ENCODE results near the gene GANC. TPM values are rescaled to one million over a fixed set of nuclear protein-coding genes. Genes with fewer than 3 reads are reported as not detected.

Gene GANC
- total and polyA plus RNA-seq, 2 experiments from 2014 or later, result 7.4 to 12.6 TPM

DNA sequence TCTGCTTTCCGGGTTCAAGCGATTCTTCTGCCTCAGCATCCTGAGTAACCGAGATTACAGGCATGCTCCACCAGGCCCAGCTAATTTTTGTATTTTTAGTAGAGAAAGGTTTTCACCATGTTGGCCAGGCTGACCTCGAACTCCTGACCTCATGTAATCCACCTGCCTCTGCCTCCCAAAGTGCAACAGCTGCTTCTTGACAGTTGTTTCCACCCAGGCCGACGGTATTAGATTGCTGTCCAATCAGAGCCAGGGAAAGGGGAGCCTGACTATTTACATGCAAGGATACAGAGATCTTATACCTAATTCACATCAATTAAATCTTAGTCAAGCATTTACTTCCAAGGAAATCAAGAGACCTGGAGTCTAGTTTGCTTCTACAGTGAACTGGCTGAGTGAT is 82.3 kb downstream of the GANC start:
- no peaks in the 10 kb centered on the region for H3K9me2 ChIP-seq (ENCODE audit: insufficient read depth)
- Mint-ChIP-seq H3K4me1 (peaks cover 11% of the 10 kb centered on the region), H3K9me3 (no peaks in the 10 kb centered on the region), H3K27ac (no peak overlapping the region), H3K36me3 (ENCODE audit: low read depth) (no peaks in the 10 kb centered on the region), H3K4me3 (no peak overlapping the region), H3K27me3 (ENCODE audit: insufficient read depth, low read depth, poor library complexity) (peaks cover 8% of the 10 kb centered on the region)
- H2AFZ ChIP-seq, result no peak overlapping the region
- ATAC-seq (no peak), DNase-seq (ENCODE audit: low spot score) (no peak)
- H3K36me3 ChIP-seq (ENCODE audit: insufficient read depth), result no peaks in the 10 kb centered on the region
- H3K27me3 ChIP-seq (ENCODE audit: insufficient read depth), result no peaks in the 10 kb centered on the region
- H3F3A ChIP-seq (replicated peaks; ENCODE audit: low read depth), result no peaks in the 10 kb centered on the region
- TF ChIP-seq JUNB (IDR thresholded peaks at IDR 0.05; ENCODE audit: unreplicated experiment) (no peak), ZNF114 (CRISPR knock-in tag; IDR thresholded peaks at IDR 0.05) (no peak), ZNF331 (CRISPR knock-in tag; IDR thresholded peaks at IDR 0.05; ENCODE audit: low read depth) (no peak), NANOG (IDR thresholded peaks at IDR 0.05; ENCODE audit: borderline replicate concordance) (no peak), EZH2 (IDR thresholded peaks at IDR 0.05; ENCODE audit: low read depth, unreplicated experiment) (no peak), STAT1 (IDR thresholded peaks at IDR 0.05; ENCODE audit: unreplicated experiment) (no peak), EZH2phosphoT487 (IDR thresholded peaks at IDR 0.05; ENCODE audit: unreplicated experiment) (no peak), POLR2AphosphoS5 (IDR thresholded peaks at IDR 0.05; ENCODE audit: low read depth) (no peak), CREB1 (CRISPR knock-in tag; IDR thresholded peaks at IDR 0.05; ENCODE audit: low read depth) (no peak)
- TF ChIP-seq, protein P1, sequence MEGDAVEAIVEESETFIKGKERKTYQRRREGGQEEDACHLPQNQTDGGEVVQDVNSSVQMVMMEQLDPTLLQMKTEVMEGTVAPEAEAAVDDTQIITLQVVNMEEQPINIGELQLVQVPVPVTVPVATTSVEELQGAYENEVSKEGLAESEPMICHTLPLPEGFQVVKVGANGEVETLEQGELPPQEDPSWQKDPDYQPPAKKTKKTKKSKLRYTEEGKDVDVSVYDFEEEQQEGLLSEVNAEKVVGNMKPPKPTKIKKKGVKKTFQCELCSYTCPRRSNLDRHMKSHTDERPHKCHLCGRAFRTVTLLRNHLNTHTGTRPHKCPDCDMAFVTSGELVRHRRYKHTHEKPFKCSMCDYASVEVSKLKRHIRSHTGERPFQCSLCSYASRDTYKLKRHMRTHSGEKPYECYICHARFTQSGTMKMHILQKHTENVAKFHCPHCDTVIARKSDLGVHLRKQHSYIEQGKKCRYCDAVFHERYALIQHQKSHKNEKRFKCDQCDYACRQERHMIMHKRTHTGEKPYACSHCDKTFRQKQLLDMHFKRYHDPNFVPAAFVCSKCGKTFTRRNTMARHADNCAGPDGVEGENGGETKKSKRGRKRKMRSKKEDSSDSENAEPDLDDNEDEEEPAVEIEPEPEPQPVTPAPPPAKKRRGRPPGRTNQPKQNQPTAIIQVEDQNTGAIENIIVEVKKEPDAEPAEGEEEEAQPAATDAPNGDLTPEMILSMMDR (conservative IDR thresholded peaks at IDR 0.05; ENCODE audit: low read depth in 2 of 2), result no peak
- TF ChIP-seq, protein P2, sequence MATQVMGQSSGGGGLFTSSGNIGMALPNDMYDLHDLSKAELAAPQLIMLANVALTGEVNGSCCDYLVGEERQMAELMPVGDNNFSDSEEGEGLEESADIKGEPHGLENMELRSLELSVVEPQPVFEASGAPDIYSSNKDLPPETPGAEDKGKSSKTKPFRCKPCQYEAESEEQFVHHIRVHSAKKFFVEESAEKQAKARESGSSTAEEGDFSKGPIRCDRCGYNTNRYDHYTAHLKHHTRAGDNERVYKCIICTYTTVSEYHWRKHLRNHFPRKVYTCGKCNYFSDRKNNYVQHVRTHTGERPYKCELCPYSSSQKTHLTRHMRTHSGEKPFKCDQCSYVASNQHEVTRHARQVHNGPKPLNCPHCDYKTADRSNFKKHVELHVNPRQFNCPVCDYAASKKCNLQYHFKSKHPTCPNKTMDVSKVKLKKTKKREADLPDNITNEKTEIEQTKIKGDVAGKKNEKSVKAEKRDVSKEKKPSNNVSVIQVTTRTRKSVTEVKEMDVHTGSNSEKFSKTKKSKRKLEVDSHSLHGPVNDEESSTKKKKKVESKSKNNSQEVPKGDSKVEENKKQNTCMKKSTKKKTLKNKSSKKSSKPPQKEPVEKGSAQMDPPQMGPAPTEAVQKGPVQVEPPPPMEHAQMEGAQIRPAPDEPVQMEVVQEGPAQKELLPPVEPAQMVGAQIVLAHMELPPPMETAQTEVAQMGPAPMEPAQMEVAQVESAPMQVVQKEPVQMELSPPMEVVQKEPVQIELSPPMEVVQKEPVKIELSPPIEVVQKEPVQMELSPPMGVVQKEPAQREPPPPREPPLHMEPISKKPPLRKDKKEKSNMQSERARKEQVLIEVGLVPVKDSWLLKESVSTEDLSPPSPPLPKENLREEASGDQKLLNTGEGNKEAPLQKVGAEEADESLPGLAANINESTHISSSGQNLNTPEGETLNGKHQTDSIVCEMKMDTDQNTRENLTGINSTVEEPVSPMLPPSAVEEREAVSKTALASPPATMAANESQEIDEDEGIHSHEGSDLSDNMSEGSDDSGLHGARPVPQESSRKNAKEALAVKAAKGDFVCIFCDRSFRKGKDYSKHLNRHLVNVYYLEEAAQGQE (IDR thresholded peaks at IDR 0.05; ENCODE audit: unreplicated experiment), result no peak
- TF ChIP-seq, protein P3, sequence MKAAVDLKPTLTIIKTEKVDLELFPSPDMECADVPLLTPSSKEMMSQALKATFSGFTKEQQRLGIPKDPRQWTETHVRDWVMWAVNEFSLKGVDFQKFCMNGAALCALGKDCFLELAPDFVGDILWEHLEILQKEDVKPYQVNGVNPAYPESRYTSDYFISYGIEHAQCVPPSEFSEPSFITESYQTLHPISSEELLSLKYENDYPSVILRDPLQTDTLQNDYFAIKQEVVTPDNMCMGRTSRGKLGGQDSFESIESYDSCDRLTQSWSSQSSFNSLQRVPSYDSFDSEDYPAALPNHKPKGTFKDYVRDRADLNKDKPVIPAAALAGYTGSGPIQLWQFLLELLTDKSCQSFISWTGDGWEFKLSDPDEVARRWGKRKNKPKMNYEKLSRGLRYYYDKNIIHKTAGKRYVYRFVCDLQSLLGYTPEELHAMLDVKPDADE (IDR thresholded peaks at IDR 0.05), result no peak
- TF ChIP-seq, protein P4, sequence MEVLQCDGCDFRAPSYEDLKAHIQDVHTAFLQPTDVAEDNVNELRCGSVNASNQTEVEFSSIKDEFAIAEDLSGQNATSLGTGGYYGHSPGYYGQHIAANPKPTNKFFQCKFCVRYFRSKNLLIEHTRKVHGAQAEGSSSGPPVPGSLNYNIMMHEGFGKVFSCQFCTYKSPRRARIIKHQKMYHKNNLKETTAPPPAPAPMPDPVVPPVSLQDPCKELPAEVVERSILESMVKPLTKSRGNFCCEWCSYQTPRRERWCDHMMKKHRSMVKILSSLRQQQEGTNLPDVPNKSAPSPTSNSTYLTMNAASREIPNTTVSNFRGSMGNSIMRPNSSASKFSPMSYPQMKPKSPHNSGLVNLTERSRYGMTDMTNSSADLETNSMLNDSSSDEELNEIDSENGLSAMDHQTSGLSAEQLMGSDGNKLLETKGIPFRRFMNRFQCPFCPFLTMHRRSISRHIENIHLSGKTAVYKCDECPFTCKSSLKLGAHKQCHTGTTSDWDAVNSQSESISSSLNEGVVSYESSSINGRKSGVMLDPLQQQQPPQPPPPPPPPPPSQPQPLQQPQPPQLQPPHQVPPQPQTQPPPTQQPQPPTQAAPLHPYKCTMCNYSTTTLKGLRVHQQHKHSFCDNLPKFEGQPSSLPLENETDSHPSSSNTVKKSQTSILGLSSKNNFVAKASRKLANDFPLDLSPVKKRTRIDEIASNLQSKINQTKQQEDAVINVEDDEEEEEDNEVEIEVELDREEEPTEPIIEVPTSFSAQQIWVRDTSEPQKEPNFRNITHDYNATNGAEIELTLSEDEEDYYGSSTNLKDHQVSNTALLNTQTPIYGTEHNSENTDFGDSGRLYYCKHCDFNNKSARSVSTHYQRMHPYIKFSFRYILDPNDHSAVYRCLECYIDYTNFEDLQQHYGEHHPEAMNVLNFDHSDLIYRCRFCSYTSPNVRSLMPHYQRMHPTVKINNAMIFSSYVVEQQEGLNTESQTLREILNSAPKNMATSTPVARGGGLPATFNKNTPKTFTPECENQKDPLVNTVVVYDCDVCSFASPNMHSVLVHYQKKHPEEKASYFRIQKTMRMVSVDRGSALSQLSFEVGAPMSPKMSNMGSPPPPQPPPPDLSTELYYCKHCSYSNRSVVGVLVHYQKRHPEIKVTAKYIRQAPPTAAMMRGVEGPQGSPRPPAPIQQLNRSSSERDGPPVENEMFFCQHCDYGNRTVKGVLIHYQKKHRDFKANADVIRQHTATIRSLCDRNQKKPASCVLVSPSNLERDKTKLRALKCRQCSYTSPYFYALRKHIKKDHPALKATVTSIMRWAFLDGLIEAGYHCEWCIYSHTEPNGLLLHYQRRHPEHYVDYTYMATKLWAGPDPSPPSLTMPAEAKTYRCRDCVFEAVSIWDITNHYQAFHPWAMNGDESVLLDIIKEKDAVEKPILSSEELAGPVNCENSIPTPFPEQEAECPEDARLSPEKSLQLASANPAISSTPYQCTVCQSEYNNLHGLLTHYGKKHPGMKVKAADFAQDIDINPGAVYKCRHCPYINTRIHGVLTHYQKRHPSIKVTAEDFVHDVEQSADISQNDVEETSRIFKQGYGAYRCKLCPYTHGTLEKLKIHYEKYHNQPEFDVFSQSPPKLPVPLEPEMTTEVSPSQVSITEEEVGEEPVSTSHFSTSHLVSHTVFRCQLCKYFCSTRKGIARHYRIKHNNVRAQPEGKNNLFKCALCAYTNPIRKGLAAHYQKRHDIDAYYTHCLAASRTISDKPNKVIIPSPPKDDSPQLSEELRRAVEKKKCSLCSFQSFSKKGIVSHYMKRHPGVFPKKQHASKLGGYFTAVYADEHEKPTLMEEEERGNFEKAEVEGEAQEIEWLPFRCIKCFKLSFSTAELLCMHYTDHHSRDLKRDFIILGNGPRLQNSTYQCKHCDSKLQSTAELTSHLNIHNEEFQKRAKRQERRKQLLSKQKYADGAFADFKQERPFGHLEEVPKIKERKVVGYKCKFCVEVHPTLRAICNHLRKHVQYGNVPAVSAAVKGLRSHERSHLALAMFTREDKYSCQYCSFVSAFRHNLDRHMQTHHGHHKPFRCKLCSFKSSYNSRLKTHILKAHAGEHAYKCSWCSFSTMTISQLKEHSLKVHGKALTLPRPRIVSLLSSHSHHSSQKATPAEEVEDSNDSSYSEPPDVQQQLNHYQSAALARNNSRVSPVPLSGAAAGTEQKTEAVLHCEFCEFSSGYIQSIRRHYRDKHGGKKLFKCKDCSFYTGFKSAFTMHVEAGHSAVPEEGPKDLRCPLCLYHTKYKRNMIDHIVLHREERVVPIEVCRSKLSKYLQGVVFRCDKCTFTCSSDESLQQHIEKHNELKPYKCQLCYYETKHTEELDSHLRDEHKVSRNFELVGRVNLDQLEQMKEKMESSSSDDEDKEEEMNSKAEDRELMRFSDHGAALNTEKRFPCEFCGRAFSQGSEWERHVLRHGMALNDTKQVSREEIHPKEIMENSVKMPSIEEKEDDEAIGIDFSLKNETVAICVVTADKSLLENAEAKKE (CRISPR knock-in tag; IDR thresholded peaks at IDR 0.05), result no peak
- no peak overlapping the region; the same call in 1 of the 2 replicates for H3K27ac ChIP-seq (ENCODE audit: low read depth)
- H3K4me2 ChIP-seq, result no peak overlapping the region
- no peaks in the 10 kb centered on the region for H3K79me2 ChIP-seq (replicated peaks; ENCODE audit: insufficient read depth)
- H4K20me1 ChIP-seq (replicated peaks; ENCODE audit: insufficient read depth), result no peaks in the 10 kb centered on the region
- no peak overlapping the region for H3K4me3 ChIP-seq
- H3K4me1 ChIP-seq (ENCODE audit: insufficient read depth), result peaks cover 6% of the 10 kb centered on the region

All from GM23338 (cell line).